SU-DHL-6 (cell line): ENCODE measurements around the gene PHAF1.

Experiments
- H2AFZ ChIP-seq: fragments of 200-600 bp; sonication (generic); 2 replicates; pipeline ENCODE4 v1.6.1; 2014; ENCODE audit warnings: low read depth, mild to moderate bottlenecking, moderate library complexity, mixed read lengths, antibody characterized with exemption, low read length; ENCODE audit not compliant: severe bottlenecking
- H3F3A ChIP-seq: fragments of 200-600 bp; shearing (Covaris generic); 2 replicates; pipeline ENCODE4 v1.6.0; 2016; ENCODE audit warnings: antibody characterized with exemption, mild to moderate bottlenecking; ENCODE audit not compliant: insufficient read depth
- H3K27ac ChIP-seq: fragments of 200-600 bp; sonication (generic); 2 replicates; pipeline ENCODE4 v1.5.1; 2016; ENCODE audit warnings: low read depth, mild to moderate bottlenecking, low read length, moderate library complexity, mixed read lengths
- H3K27me3 ChIP-seq: fragments of 200-600 bp; sonication (generic), shearing (Covaris generic); 2 replicates; pipeline ENCODE4 v1.6.0; 2014; ENCODE audit warnings: mild to moderate bottlenecking, low read length
- H3K36me3 ChIP-seq: fragments of 200-600 bp; sonication (generic); 2 replicates; pipeline ENCODE4 v1.6.1; 2014; ENCODE audit warnings: mild to moderate bottlenecking, low read length, mixed read lengths
- H3K4me2 ChIP-seq: fragments of 300-600, 200-600 bp; shearing (Covaris generic), sonication (generic); 2 replicates; pipeline ENCODE4 v1.6.0; 2014; ENCODE audit warnings: low read length, low read depth, mild to moderate bottlenecking; ENCODE audit not compliant: poor library complexity, severe bottlenecking
- H3K4me3 ChIP-seq: fragments of 200-600 bp; sonication (generic); 2 replicates; pipeline ENCODE4 v1.5.1; 2014; ENCODE audit warnings: antibody characterized with exemption, low read length, mild to moderate bottlenecking, mixed read lengths; ENCODE audit not compliant: insufficient read depth, poor library complexity, severe bottlenecking
- H3K79me2 ChIP-seq: fragments of 200-600 bp; sonication (generic); 2 replicates; pipeline ENCODE4 v1.6.1; 2014; ENCODE audit warnings: mild to moderate bottlenecking, low read length, moderate library complexity; ENCODE audit not compliant: insufficient read depth
- H3K9ac ChIP-seq: fragments of 200-600 bp; sonication (generic); 2 replicates; pipeline ENCODE4 v1.7.0; 2014; ENCODE audit warnings: mild to moderate bottlenecking, low read length
- H3K9me2 ChIP-seq: fragments of 200-600 bp; sonication (generic); replicated peaks from 2 replicates; pipeline ENCODE4 v1.6.1; 2014; ENCODE audit warnings: low read length; ENCODE audit not compliant: insufficient read depth
- H3K9me3 ChIP-seq: fragments of 200-600 bp; sonication (generic); 2 replicates; pipeline ENCODE4 v1.6.1; 2014; ENCODE audit warnings: low read length, mixed read lengths; ENCODE audit not compliant: insufficient read depth
- H4K20me1 ChIP-seq: fragments of 200-600 bp; sonication (generic); 2 replicates; pipeline ENCODE4 v1.6.1; 2014; ENCODE audit warnings: low read depth, mild to moderate bottlenecking, antibody characterized with exemption, low read length, moderate library complexity, mixed read lengths
- EZH2phosphoT487 ChIP-seq: fragments of 200-600 bp; sonication (generic), shearing (Covaris generic); conservative IDR thresholded peaks from 2 replicates; pipeline ENCODE4 v1.6.1; 2018; ENCODE audit warnings: mild to moderate bottlenecking, antibody characterized with exemption, low read length, moderate library complexity, mixed read lengths
- TF ChIP-seq, protein P1 (sequence below): fragments of 200-600 bp; sonication (generic); IDR thresholded peaks from one replicate; pipeline ENCODE4 v1.5.1; 2017; ENCODE audit warnings: antibody characterized with exemption, mild to moderate bottlenecking, low read length, moderate library complexity; ENCODE audit not compliant: insufficient read depth, poor library complexity, severe bottlenecking

PHAF1 gene

DNA sequence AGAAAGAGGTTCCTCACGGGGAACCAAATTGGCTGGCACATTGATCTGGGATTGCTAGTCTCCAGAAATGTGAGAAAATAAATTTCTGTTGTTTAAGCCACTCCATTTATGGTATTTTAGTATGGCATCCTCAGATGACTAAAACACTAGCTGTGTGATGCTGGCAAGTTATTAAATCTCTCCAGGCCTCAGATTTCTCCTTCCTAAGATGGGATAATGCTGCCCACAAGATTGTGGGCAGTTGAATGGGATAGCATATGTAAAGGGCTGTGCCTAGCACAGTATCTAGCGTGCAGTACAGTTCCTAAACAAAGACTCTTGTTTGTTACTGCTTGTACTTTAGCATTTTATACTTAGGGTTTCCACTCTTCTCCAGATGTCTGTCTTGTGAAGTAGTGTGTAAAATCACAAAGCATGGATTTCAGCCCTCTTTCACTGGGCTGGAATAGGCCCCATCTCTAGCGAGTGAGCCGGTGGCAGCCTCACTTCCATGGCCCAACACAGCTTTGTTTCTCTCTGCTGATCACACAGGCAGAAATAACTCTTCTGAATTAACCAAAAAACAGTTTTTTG is 38.2 kb upstream of the PHAF1 start:
- TF ChIP-seq, protein P1, sequence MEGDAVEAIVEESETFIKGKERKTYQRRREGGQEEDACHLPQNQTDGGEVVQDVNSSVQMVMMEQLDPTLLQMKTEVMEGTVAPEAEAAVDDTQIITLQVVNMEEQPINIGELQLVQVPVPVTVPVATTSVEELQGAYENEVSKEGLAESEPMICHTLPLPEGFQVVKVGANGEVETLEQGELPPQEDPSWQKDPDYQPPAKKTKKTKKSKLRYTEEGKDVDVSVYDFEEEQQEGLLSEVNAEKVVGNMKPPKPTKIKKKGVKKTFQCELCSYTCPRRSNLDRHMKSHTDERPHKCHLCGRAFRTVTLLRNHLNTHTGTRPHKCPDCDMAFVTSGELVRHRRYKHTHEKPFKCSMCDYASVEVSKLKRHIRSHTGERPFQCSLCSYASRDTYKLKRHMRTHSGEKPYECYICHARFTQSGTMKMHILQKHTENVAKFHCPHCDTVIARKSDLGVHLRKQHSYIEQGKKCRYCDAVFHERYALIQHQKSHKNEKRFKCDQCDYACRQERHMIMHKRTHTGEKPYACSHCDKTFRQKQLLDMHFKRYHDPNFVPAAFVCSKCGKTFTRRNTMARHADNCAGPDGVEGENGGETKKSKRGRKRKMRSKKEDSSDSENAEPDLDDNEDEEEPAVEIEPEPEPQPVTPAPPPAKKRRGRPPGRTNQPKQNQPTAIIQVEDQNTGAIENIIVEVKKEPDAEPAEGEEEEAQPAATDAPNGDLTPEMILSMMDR, result no peak
- TF ChIP-seq EZH2phosphoT487, result no peak
- Histone ChIP-seq H3K4me2 (no peak overlapping the region), H3K27me3 (no peaks in the 10 kb centered on the region), H3K4me3 (no peak overlapping the region), H2AFZ (no peak overlapping the region), H3K79me2 (no peaks in the 10 kb centered on the region), H3K36me3 (peaks cover 27% of the 10 kb centered on the region), H3K9ac (no peak overlapping the region), H3F3A (peaks cover 7% of the 10 kb centered on the region; the same call in 1 of the 2 replicates), H4K20me1 (no peaks in the 10 kb centered on the region), H3K9me2 (no peaks in the 10 kb centered on the region), H3K27ac (no peak overlapping the region), H3K9me3 (no peaks in the 10 kb centered on the region)

DNA sequence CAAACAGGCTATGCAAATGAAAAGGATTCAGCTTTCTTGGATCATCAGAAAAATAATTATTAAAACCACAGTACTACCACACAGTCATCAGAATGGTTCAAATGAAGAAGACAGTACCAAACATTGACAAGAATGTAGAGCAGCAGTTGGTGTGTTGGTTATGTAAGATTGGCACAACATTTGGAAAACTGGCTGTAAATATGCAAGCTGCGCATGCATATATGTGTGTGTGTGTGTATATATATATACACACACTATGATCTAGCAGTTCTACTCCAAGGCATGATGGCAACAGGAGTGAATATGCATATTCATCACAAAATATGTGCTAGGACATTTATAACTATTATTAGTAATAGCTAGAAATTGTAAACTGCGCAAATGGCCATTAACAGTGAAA is 34.4 kb upstream of the PHAF1 start:
- H3K4me2 ChIP-seq, result no peak overlapping the region
- no peak overlapping the region for H3K9ac ChIP-seq
- no peaks in the 10 kb centered on the region for H3K9me3 ChIP-seq
- peaks cover 7% of the 10 kb centered on the region; the same call in 1 of the 2 replicates for H3K79me2 ChIP-seq
- no peak overlapping the region for H3K4me3 ChIP-seq
- peaks cover 12% of the 10 kb centered on the region; the same call in 1 of the 2 replicates for H3K36me3 ChIP-seq
- H2AFZ ChIP-seq, result no peak overlapping the region
- TF ChIP-seq, protein P1, result no peak
- TF ChIP-seq EZH2phosphoT487, result no peak
- no peaks in the 10 kb centered on the region for H4K20me1 ChIP-seq
- H3K27ac ChIP-seq, result no peak overlapping the region
- peaks cover 8% of the 10 kb centered on the region; the same call in 1 of the 2 replicates for H3F3A ChIP-seq
- no peaks in the 10 kb centered on the region for H3K9me2 ChIP-seq
- no peaks in the 10 kb centered on the region for H3K27me3 ChIP-seq

DNA sequence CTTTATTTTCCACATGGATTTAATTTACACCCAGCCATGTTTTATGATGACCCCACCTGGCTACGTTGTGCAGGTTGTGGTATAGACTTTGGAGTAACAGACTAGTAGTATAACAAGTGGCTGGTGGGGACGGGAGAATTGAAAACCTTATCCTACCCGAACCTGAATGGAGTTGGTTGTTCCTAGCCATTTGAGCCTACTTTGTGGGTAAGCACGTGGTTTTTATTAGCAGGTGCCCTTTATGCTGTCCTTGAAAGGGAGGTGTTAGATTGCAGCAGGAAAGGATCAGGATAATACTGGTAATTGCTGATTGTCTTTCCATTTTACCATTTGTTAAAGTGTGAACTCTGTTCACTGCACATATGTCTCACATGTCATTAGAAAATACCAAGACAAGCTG is 31.9 kb upstream of the PHAF1 start:
- Histone ChIP-seq H3K27ac (no peak overlapping the region), H4K20me1 (no peaks in the 10 kb centered on the region), H3K4me3 (no peak overlapping the region), H3K4me2 (no peak overlapping the region), H3K9ac (no peak overlapping the region), H3K36me3 (peaks cover 7% of the 10 kb centered on the region; the same call in 1 of the 2 replicates), H2AFZ (no peak overlapping the region), H3K9me2 (no peaks in the 10 kb centered on the region), H3K9me3 (no peaks in the 10 kb centered on the region), H3K27me3 (no peaks in the 10 kb centered on the region), H3F3A (peaks cover 16% of the 10 kb centered on the region; the same call in 1 of the 2 replicates), H3K79me2 (peaks cover 11% of the 10 kb centered on the region; the same call in 1 of the 2 replicates)
- TF ChIP-seq, protein P1, result no peak
- no peak for TF ChIP-seq EZH2phosphoT487
